PC-3 (cell line): Measurements from ENCODE around the gene LNPEP.

Source experiments
- EZH2 ChIP-seq: fragments of 300-600 bp; sonication (generic); IDR thresholded peaks from one replicate; pipeline ENCODE4 v1.6.1; 2017; ENCODE audit warnings: antibody characterized with exemption, mild to moderate bottlenecking, low read length; ENCODE audit not compliant: unreplicated experiment
- TF ChIP-seq, protein P1 (sequence below): fragments of 300-600 bp; sonication (generic); conservative IDR thresholded peaks from 2 replicates; pipeline ENCODE4 v1.5.1; 2017; ENCODE audit warnings: antibody characterized with exemption, low read depth, mild to moderate bottlenecking, low read length

- no peak for TF ChIP-seq EZH2
- TF ChIP-seq, protein P1, sequence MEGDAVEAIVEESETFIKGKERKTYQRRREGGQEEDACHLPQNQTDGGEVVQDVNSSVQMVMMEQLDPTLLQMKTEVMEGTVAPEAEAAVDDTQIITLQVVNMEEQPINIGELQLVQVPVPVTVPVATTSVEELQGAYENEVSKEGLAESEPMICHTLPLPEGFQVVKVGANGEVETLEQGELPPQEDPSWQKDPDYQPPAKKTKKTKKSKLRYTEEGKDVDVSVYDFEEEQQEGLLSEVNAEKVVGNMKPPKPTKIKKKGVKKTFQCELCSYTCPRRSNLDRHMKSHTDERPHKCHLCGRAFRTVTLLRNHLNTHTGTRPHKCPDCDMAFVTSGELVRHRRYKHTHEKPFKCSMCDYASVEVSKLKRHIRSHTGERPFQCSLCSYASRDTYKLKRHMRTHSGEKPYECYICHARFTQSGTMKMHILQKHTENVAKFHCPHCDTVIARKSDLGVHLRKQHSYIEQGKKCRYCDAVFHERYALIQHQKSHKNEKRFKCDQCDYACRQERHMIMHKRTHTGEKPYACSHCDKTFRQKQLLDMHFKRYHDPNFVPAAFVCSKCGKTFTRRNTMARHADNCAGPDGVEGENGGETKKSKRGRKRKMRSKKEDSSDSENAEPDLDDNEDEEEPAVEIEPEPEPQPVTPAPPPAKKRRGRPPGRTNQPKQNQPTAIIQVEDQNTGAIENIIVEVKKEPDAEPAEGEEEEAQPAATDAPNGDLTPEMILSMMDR: no peak
These were observed 16.1 kb upstream of the LNPEP start for GRCh38 chr5:96919754-96920197.
